ENCODE measurements around the gene PCA3. TPM values are rescaled to one million over a fixed set of nuclear protein-coding genes. Genes with fewer than 3 reads are reported as not detected.
"Not testable (repeated sequence)": the region's sequence is repeated elsewhere in the genome, so short reads cannot be mapped to it uniquely, and the experiment has no call there.

The PCA3 gene
- 0.96 TPM for polyA plus RNA-seq (ENCODE audit: insufficient read length)
- long read RNA-seq, donor 1, result 0 reads
- long read RNA-seq, donor 2, result 0 reads
- long read RNA-seq, donor 3, result 0 reads
- long read RNA-seq, donor 4, result 0 reads
- long read RNA-seq, donor 5, result 0 reads
- long read RNA-seq, donor 6, result 0 reads
- long read RNA-seq, donor 7, result 0 reads
- long read RNA-seq, donor 8, result 0 reads

GRCh38 chr9:76764138-76764537 is at the start of gene PCA3:
Gene PCA3, plus strand, starts transcription at chr9:76764438.
- DNase-seq, result no peak

DNA sequence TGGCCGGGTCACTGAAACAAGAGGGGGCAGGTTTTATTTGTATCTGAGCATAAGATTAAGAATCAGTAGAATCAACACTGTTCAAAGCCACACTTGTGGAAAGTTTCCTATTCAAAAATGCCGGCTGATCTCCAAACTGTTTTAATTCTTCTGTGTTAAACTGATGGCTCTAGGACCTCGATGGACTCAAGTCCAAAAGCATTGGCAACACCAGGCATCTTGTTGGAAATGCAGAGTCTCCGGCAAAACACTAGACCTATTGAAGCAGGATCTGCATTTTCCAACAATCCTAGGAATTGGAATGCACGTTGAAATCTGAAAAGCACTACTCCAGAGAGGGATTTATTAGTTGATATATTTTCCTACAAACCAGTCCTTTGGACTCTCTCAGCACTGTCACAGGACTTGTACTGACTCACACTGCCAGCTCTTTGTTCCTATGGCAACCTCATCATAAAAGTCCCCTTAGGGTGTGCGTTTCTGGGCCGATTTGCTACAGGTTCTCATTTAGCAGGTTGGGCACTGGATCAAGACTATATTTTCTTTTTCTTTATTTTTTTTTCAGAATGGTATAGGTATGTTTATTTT is 48.1 kb upstream of the PCA3 start:
- DNase-seq, result no peak

- no peak for DNase-seq
Measured at GRCh38 chr9:76717176-76717575, 47.1 kb upstream of the PCA3 start.

DNA sequence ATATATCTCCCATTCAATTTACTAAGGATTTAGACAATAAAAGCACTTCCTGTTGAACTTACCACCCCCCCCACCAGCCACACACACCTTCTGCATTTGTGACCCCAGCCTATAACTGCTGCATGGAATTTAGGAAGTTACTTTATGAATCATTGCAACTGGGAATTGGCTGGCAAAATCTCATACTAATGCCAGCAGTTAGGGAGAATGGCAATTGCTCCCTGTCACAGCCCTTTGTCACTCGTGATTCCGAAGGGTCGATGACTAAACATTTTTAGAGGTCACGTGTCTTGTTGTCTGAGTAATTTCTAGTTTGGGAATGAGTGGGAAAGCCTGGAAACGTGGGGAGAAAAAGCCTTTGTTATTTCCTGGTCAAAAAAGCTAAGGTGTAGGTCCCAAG is 46.6 kb upstream of the PCA3 start:
- no peak for DNase-seq

DNA sequence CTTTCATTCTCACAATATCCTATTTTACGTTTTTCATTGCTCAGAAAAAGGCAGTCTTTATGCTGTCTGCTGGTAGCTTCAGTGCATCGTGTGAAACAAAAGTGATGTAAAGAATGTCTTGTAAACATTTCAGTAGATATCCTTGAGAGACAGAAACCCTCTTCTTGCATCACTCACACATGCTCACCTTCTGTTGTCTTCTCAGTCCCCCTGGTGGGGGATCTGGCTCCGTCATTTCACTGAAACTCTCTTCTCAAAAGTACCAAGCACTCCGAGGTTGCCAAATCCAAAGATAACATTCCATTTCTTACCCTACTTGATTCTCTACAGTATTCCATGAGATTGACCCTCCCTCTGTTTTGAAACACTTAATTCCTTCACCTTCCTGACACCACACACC is 46.1 kb upstream of the PCA3 start:
- no peak for DNase-seq

DNA sequence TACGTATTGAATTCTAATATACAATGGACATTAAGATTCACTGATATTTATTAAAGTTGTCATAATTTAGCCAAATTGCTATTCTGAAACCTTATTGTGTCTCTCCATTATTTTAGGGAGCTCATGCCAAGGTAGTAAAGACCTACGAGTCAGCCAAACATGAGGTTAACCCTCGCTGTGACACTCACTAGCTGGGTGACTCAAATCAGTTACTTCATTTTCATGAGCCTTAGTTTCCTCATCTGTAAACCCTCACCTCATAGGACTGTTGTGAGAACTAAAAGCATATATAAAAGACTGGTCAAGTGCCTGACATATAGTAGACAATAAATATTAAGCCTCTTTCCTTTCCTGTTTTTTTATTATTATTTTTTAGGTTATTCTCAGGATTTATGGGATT is 44.0 kb upstream of the PCA3 start:
- DNase-seq, result no peak

GRCh38 chr9:76725011-76725546 is 39.2 kb upstream of the PCA3 start:
- no peak for DNase-seq

GRCh38 chr9:76725885-76726284 is 38.4 kb upstream of the PCA3 start:
- no peak for DNase-seq

DNA sequence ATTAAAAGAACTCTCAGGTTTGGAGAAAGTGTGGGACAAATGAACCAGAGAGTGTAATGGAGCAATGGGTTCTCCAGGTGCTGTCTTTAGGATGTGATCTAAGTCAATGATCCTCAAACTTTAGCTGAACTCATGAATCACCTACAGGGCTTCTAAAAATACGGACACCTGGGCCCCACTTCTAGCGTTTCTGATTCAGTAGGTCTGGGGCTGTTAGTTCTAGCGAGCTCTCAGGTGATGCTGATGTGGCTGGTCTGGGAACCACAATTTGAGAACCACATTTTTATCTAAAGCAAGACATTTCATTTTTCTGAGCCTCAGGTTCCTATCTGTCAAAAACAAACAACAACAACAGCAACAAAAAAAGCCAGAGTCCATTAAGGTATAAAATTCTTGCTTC is 35.1 kb upstream of the PCA3 start:
- DNase-seq, result no peak

- no peak for DNase-seq
Measured at GRCh38 chr9:76729980-76730737, 34.1 kb upstream of the PCA3 start.

DNA sequence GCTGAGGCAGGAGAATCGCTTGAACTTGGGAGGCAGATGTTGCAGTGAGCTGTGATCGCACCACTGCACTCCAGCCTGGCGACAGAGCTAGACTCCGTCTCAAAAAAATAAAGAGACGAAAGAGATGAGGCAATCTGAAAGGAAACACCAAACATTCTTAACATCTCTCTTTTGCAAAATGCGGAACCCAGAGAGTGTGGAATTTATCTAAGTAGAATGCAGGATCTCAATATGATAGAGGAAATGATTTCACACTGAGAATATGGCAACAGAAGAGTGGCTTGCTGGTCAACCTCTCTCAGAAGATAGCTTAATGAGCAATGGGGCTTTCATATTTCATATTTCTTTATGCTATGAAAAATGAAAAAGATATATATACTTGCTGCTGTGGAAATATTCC is 33.4 kb upstream of the PCA3 start:
- DNase-seq, result no peak

DNA sequence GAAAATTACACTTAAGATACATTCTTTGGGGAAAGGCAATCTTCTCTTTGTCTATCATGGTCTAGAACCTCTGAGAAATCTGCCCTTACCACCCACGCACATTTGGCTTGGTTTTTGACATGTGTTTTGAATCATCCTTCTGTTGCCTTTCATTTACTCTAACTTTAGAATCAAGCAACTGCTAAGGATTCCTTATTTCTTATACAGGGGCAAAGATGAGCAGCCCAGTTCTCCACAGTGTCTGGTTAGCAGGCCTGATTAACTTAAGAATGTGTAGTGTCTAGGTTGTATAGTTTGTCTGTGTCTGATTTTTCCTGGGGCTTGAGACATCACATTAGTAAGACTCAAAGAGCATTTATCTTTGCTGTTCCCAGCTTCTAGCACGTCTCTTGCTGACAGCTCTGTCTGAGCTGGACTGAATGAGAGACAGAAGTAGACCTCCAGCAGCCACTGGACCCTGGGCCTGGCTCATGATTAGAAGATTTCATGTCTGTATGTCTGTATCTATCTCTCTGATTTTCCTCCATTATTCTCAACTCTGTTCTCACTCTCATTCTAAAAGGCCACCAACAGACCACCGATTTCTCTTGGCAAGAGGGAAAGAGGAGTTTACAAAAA is 31.8 kb upstream of the PCA3 start:
- no peak for DNase-seq

GRCh38 chr9:76733096-76733495 is 31.1 kb upstream of the PCA3 start:
- no peak for DNase-seq

DNA sequence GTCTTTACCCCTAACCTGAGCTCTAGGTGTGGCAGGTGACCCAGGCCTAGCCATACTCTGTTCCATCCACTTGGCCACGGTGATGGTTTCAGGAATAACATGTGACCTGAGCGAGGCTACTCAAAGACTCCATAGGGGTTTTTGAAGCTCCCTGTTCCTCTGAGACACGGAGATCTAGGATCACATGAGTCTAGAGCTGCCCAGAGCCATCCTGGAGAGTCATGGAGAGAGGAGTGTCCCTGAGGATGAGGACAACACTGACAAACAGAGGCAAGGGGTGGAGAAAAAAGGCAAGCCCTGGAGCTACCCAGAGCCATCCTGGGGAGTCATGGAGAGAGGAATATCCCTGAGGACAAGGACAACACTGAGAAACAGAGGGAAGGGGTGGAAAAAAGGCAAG is 29.5 kb upstream of the PCA3 start:
- DNase-seq, result no peak

DNA sequence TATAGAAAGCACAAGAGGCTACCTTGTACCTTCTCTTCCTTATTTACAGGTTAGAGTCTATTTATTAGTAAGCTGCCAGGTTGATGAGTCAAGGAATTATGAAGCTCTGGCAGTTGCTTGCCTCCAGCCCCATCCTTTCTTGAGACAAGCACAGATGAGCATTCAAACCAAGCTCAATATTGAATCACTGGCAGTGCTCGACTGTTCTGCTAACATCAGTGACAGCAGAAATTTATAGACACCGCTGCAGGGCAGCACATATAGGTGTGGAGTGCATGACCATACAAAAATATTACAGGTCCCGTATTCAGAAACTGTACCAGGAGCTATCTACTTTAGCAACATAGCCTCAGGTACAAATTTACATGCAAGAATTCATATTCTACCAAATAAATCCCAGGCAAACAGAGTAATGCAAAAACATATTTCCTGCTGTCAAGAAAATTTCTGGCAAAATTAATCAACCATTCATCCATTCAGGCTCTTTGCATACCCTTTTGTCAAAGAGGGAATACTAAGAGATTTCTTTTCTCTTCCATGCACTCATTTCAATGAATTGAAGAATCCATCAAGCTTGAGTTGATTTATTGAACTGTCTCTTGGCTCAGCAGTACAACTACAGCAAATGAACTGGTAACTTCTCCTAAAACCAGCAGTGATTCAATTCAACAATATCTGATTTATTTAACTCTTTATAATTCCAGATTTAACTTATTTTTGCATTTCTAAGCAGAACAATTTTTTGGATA is 26.9 kb upstream of the PCA3 start:
- no peak for DNase-seq

DNA sequence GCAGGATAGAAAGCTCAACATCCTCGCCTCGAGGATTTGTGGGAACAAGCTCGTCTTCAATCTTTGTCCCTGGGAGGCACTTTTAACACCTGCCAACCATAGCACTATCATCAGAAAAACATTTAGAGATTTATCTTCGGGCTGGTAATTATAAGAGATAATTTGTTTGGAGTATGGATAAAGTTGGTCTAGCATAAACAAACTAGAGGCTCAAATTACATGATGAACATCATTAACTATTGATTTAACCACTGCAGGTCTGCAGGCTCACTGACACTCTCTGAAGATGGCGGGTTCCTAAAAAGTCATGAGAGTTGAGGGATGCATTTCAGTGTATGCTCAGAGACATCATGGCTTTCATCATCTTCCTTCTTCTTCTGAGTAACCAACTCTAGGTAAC is 25.8 kb upstream of the PCA3 start:
- DNase-seq, result no peak

DNA sequence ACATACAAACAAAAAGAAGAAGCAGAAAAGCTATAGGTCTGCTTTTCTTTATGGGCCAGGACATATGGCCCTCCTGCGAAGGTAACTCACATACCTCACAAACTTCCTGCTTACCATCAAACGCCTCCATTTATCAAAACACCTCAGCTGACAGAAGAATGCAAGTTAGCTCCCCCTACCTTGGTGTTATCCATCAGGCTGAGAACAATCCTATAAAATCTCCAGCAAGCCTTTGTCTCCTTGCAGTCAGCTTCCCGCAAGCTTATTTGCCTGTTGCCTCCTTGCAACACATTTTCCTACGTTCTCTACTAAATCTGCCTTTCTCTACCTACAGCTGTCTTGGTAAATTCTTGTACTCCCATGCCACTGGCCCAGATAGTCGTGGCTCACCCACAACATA is 22.7 kb upstream of the PCA3 start:
- no peak for DNase-seq

DNA sequence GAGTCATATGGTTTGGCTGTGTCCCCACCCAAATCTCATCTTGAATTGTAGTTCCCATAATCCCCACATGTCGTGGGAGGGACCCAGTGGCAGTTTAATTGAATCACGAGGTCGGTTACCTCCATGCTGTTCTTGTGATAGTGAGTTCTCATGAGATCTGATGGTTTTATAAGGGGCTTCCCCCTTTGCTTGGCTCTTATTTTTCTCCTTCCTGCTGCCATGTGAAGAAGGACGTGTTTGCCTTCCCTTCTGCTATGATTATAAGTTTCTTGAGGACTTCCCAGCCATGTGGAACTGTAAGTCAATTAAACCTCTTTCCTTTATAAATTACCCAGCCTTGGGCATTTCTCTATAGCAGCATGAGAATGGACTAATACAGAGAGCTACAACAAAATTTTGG is 21.3 kb upstream of the PCA3 start:
- DNase-seq, result not testable (repeated sequence)

DNA sequence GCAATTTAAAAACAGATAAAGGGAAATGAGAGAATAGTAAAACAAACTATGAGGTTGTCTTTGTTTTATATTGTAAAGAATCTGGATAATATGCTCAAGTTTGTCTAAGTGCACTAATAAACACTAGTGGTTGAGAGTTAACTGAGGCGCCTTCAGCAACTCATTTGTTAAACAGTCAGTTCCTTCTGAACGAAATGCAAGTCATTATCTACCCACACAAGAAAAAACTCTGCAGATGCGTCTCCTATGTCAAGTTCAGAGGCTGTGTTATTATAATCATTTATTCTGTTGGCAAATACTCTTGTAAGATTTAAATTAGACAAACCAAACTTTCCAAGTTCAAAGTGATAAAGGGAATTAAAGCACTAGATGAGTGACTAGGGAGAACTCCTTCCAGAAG is 20.3 kb upstream of the PCA3 start:
- no peak for DNase-seq

GRCh38 chr9:76744336-76744735 is 19.9 kb upstream of the PCA3 start:
- no peak for DNase-seq

DNA sequence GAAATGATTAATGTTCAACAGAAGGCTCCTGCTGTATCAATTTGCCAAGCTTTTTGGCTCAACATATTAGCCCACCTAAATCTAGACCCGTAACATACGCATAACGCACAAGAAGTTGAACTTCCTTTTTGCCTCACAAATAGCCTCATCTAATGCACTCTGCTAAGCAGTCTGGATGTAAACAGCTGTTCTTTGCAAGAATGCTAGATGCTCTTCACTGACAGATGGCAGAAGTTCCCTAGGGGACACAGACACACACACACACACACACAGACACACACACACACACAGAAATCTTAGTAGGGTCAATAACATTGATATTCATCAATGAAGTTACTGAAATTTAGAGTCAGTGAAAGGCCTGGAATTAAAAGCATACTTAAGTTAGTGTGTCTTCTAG is 13.2 kb upstream of the PCA3 start:
- no peak for DNase-seq

DNA sequence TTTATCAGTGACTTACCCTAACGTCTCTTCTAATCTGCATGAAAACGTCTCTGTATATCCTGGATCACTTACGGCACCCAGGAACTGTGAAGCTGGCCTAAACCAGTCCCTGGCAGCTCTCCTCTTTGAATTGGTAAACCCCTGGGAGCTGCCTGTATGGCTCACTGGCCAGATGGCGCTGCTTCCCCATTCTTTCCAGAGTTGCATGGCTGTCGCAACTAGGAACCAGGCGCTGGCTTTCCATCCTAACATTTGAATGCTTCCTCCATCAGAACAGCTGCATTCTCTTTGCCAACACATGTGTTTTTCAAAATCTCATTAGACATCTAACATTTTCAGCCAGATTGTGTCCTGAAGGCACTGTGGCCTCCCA is 8.0 kb upstream of the PCA3 start:
- no peak for DNase-seq
